HepG2 (cell line): Measurements from ENCODE around the gene SIRT6. TPM values are rescaled to one million over a fixed set of nuclear protein-coding genes. Genes with fewer than 3 reads are reported as not detected.

Experiments
- ATM ChIP-seq: fragments of 450-650 bp; IDR thresholded peaks from 2 replicates; pipeline ENCODE4 v1.7.1; 2017; ENCODE audit warnings: mild to moderate bottlenecking, borderline replicate concordance
- IRF2 ChIP-seq: IDR thresholded peaks from 2 replicates; pipeline ENCODE4 v1.6.1; 2018; ENCODE audit warnings: missing genetic modification reagents, missing compliant biosample characterization
- NAIF1 ChIP-seq: sonication (generic); formaldehyde crosslinking; IDR thresholded peaks from 2 replicates; pipeline ENCODE4 v1.5.0; 2020; ENCODE audit warnings: mild to moderate bottlenecking, missing genetic modification reagents, borderline replicate concordance
- NFATC3 ChIP-seq: sonication (generic); formaldehyde crosslinking; IDR thresholded peaks from 2 replicates; pipeline ENCODE4 v1.5.1; 2020; ENCODE audit warnings: mild to moderate bottlenecking, missing genetic modification reagents
- NFIB ChIP-seq: sonication (generic); formaldehyde crosslinking; IDR thresholded peaks from 2 replicates; pipeline ENCODE4 v1.9.0; 2021; ENCODE audit warnings: missing genetic modification reagents, mild to moderate bottlenecking, borderline replicate concordance
- SP5 ChIP-seq: IDR thresholded peaks from 2 replicates; pipeline ENCODE4 v1.6.1; 2016; ENCODE audit warnings: low read depth, borderline replicate concordance
- ZNF292 ChIP-seq: sonication (generic); formaldehyde crosslinking; IDR thresholded peaks from 2 replicates; pipeline ENCODE4 v1.8.1; 2022; ENCODE audit warnings: mild to moderate bottlenecking, low read depth, missing genetic modification reagents, borderline replicate concordance
- ZNF331 ChIP-seq: sonication (generic); formaldehyde crosslinking; IDR thresholded peaks from 2 replicates; pipeline ENCODE4 v1.4.0; 2020; ENCODE audit warnings: missing genetic modification reagents
- polyA plus RNA-seq, 8 experiments: library from polyadenylated mRNA; depleted of rRNA in 3 of 8; stranded (reverse) in 7 of 8; unstranded in 1 of 8; fragments of >200 nt; fragmentation: Illumina TruSeq in 4 of 8; extraction: Trizol in 4 of 8; gene quantifications; 2 replicates each; pipeline versions ENCODE4 v1.2.1 to v1.2.3, GENCODE V29; 2011 to 2016; ENCODE audit warnings: low read depth in 4 of 8, missing spikeins in 1 of 8, mixed read lengths in 1 of 8; ENCODE audit not compliant: insufficient read depth in 1 of 8
- total RNA-seq, 5 experiments: library from RNA; depleted of rRNA; stranded (reverse); fragments of >200 nt; fragmentation: Illumina TruSeq; extraction: Trizol; gene quantifications; 2 replicates each; pipeline ENCODE4 v1.2.3, GENCODE V29; 2016; ENCODE audit warnings: low read depth in 1 of 5
- TF ChIP-seq, protein P1 (sequence below): sonication (generic); formaldehyde crosslinking; IDR thresholded peaks from 2 replicates; pipeline ENCODE4 v1.4.0; 2020; ENCODE audit warnings: missing genetic modification reagents
- TF ChIP-seq, protein P2 (sequence below): IDR thresholded peaks from 2 replicates; pipeline ENCODE4 v1.6.1; 2016
- TF ChIP-seq, protein P3 (sequence below): sonication (generic); formaldehyde crosslinking; IDR thresholded peaks from 2 replicates; pipeline ENCODE4 v1.8.1; 2023; ENCODE audit warnings: mild to moderate bottlenecking, moderate library complexity, missing genetic modification reagents
- TF ChIP-seq, protein P4 (sequence below): sonication (generic); formaldehyde crosslinking; conservative IDR thresholded peaks from 2 replicates; pipeline ENCODE4 v1.8.1; 2023; ENCODE audit warnings: missing genetic modification reagents
- TF ChIP-seq, protein P5 (sequence below): sonication (generic); formaldehyde crosslinking; IDR thresholded peaks from one replicate; pipeline ENCODE4 v1.5.1; 2020; ENCODE audit warnings: mild to moderate bottlenecking, missing genetic modification reagents; ENCODE audit errors: not compliant biosample characterization

SIRT6 gene
- total and polyA plus RNA-seq, 2 of the 13 experiments (the other 11 are each of a cell fraction or from before 2014, with no cell fraction given): 11.0 to 18.4 TPM

DNA sequence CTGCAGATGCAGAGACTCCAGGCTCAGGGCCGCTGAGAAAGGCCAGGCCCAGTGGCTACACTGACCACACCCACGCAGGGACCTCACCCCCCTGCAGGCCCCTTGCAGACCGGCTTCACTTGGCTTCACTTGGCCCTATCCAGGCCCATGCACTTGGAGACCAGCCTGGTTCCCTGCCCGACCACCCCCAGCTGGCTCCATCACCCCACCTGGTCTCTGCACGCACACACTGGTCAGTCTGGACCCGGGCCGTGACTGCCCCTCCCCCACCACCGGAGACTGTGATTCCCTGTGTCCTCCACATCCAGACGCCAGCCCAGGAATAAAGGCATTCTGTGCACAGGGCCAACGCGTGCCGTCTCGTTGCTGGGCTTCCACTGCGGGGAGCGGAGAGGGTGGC, 42.1 kb upstream of the SIRT6 start (continued):
- TF ChIP-seq NAIF1 (CRISPR knock-in tag): no peak
- no peak for TF ChIP-seq NFATC3
- TF ChIP-seq SP5: no peak
- TF ChIP-seq, protein P1, sequence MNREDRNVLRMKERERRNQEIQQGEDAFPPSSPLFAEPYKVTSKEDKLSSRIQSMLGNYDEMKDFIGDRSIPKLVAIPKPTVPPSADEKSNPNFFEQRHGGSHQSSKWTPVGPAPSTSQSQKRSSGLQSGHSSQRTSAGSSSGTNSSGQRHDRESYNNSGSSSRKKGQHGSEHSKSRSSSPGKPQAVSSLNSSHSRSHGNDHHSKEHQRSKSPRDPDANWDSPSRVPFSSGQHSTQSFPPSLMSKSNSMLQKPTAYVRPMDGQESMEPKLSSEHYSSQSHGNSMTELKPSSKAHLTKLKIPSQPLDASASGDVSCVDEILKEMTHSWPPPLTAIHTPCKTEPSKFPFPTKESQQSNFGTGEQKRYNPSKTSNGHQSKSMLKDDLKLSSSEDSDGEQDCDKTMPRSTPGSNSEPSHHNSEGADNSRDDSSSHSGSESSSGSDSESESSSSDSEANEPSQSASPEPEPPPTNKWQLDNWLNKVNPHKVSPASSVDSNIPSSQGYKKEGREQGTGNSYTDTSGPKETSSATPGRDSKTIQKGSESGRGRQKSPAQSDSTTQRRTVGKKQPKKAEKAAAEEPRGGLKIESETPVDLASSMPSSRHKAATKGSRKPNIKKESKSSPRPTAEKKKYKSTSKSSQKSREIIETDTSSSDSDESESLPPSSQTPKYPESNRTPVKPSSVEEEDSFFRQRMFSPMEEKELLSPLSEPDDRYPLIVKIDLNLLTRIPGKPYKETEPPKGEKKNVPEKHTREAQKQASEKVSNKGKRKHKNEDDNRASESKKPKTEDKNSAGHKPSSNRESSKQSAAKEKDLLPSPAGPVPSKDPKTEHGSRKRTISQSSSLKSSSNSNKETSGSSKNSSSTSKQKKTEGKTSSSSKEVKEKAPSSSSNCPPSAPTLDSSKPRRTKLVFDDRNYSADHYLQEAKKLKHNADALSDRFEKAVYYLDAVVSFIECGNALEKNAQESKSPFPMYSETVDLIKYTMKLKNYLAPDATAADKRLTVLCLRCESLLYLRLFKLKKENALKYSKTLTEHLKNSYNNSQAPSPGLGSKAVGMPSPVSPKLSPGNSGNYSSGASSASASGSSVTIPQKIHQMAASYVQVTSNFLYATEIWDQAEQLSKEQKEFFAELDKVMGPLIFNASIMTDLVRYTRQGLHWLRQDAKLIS: no peak
- TF ChIP-seq ZNF331 (CRISPR knock-in tag): no peak
- no peak for TF ChIP-seq IRF2
- no peak for TF ChIP-seq NFIB (CRISPR knock-in tag)
- TF ChIP-seq, protein P2, sequence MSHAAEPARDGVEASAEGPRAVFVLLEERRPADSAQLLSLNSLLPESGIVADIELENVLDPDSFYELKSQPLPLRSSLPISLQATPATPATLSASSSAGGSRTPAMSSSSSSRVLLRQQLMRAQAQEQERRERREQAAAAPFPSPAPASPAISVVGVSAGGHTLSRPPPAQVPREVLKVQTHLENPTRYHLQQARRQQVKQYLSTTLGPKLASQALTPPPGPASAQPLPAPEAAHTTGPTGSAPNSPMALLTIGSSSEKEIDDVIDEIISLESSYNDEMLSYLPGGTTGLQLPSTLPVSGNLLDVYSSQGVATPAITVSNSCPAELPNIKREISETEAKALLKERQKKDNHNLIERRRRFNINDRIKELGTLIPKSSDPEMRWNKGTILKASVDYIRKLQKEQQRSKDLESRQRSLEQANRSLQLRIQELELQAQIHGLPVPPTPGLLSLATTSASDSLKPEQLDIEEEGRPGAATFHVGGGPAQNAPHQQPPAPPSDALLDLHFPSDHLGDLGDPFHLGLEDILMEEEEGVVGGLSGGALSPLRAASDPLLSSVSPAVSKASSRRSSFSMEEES (CRISPR knock-in tag): no peak
- TF ChIP-seq, protein P3, sequence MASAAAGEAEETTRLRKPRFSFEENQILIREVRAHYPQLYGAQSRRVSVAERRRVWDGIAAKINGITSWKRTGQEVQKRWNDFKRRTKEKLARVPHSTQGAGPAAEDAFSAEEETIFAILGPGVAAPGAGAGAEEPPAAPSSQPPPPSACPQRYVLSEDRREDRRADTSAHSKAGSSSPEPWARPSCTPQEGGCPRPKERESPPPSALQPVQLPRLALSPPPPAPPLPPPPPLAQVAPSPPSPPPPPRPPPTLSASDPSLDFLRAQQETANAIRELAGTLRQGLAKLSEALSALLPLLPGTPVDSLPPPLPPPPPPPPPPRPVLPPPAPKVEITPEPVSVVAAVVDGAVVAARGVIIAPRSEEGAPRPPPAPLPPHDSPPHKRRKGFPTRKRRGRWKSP: no peak
- TF ChIP-seq ZNF292 (CRISPR knock-in tag): no peak; the same call in 1 of the 2 replicates
- TF ChIP-seq ATM: no peak
- TF ChIP-seq, protein P4, sequence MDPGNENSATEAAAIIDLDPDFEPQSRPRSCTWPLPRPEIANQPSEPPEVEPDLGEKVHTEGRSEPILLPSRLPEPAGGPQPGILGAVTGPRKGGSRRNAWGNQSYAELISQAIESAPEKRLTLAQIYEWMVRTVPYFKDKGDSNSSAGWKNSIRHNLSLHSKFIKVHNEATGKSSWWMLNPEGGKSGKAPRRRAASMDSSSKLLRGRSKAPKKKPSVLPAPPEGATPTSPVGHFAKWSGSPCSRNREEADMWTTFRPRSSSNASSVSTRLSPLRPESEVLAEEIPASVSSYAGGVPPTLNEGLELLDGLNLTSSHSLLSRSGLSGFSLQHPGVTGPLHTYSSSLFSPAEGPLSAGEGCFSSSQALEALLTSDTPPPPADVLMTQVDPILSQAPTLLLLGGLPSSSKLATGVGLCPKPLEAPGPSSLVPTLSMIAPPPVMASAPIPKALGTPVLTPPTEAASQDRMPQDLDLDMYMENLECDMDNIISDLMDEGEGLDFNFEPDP (CRISPR knock-in tag): 0 out of 2 replicates have a peak, but pooled peaks have one; percentile 70
- TF ChIP-seq, protein P5, sequence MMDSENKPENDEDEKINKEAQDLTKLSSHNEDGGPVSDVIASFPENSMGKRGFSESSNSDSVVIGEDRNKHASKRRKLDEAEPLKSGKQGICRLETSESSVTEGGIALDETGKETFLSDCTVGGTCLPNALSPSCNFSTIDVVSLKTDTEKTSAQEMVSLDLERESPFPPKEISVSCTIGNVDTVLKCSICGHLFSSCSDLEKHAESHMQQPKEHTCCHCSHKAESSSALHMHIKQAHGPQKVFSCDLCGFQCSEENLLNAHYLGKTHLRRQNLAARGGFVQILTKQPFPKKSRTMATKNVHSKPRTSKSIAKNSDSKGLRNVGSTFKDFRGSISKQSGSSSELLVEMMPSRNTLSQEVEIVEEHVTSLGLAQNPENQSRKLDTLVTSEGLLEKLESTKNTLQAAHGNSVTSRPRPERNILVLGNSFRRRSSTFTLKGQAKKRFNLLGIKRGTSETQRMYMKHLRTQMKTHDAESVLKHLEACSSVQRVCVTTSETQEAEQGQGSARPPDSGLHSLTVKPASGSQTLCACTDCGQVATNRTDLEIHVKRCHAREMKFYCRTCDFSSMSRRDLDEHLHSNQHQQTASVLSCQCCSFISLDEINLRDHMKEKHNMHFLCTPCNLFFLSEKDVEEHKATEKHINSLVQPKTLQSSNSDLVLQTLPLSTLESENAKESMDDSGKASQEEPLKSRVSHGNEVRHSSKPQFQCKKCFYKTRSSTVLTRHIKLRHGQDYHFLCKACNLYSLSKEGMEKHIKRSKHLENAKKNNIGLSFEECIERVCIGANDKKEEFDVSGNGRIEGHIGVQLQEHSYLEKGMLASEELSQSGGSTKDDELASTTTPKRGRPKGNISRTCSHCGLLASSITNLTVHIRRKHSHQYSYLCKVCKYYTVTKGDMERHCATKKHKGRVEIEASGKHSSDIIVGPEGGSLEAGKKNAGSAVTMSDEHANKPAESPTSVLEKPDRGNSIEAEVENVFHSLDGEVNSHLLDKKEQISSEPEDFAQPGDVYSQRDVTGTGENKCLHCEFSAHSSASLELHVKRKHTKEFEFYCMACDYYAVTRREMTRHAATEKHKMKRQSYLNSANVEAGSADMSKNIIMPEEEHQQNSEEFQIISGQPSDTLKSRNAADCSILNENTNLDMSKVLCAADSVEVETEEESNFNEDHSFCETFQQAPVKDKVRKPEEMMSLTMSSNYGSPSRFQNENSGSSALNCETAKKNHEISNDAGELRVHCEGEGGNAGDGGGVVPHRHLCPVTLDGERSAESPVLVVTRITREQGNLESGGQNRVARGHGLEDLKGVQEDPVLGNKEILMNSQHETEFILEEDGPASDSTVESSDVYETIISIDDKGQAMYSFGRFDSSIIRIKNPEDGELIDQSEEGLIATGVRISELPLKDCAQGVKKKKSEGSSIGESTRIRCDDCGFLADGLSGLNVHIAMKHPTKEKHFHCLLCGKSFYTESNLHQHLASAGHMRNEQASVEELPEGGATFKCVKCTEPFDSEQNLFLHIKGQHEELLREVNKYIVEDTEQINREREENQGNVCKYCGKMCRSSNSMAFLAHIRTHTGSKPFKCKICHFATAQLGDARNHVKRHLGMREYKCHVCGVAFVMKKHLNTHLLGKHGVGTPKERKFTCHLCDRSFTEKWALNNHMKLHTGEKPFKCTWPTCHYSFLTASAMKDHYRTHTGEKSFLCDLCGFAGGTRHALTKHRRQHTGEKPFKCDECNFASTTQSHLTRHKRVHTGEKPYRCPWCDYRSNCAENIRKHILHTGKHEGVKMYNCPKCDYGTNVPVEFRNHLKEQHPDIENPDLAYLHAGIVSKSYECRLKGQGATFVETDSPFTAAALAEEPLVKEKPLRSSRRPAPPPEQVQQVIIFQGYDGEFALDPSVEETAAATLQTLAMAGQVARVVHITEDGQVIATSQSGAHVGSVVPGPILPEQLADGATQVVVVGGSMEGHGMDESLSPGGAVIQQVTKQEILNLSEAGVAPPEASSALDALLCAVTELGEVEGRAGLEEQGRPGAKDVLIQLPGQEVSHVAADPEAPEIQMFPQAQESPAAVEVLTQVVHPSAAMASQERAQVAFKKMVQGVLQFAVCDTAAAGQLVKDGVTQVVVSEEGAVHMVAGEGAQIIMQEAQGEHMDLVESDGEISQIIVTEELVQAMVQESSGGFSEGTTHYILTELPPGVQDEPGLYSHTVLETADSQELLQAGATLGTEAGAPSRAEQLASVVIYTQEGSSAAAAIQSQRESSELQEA (CRISPR knock-in tag): no peak
